Lower lobe of right lung (tissue), 2 donors: ENCODE results near the gene REV1. TPM values are rescaled to one million over a fixed set of nuclear protein-coding genes. Genes with fewer than 3 reads are reported as not detected.

ENCODE experiments used
- ATAC-seq, 2 donors: fragments of 200-7000 bp; cut with Tn5 transposase; one replicate each; pipeline ENCODE4 v1.9.1; 2020 to 2022; ENCODE audit warnings: mild to moderate bottlenecking in 2 of 2, moderate library complexity in 2 of 2
- DNase-seq: peaks from one replicate; pipeline ENCODE4 v3.0.0-alpha.2; 2020
- H3K27ac ChIP-seq: fragments of 200-600 bp; one replicate; pipeline ENCODE4 v1.8.0; 2022
- H3K27me3 ChIP-seq: fragments of 200-600 bp; one replicate; pipeline ENCODE4 v1.8.0; 2022; ENCODE audit warnings: low read depth
- H3K36me3 ChIP-seq: fragments of 200-600 bp; one replicate; pipeline ENCODE4 v1.8.0; 2022; ENCODE audit warnings: mild to moderate bottlenecking
- H3K4me1 ChIP-seq: fragments of 200-600 bp; one replicate; pipeline ENCODE4 v1.8.0; 2022
- H3K4me3 ChIP-seq: fragments of 200-600 bp; one replicate; pipeline ENCODE4 v1.8.0; 2022; ENCODE audit warnings: mild to moderate bottlenecking
- H3K9me3 ChIP-seq: fragments of 200-600 bp; one replicate; pipeline ENCODE4 v1.8.0; 2022
- CTCF ChIP-seq: fragments of 200-600 bp; IDR thresholded peaks from one replicate; pipeline ENCODE4 v1.8.0; 2022; ENCODE audit warnings: antibody characterized with exemption, mild to moderate bottlenecking
- intact Hi-C: fragments of 100-400 bp; cut with DNase I; formaldehyde crosslinking; loops from one replicate; pipeline ENCODE4 v1.11.0; 2022
- total RNA-seq: library from RNA; stranded (reverse); fragmentation: NEBNext Ultra II Directional; extraction: Animal tissue kit (Norgen Biotek cat#: 25700); gene quantifications from one replicate; pipeline ENCODE4 v1.2.1, GENCODE V29; 2021
- donor health status: DM: no; HTN: yes; CAD: no; lungs with severe emphysema.

The REV1 gene
- total RNA-seq, 1 donor from 2014 or later, result 50.7 TPM

GRCh38 chr2:99520195-99520594 is 30.4 kb upstream of the REV1 start:
- DNase-seq (no peak), ATAC-seq (no peak)
- Histone ChIP-seq H3K4me1 (no peaks in the 10 kb centered on the region), H3K36me3 (no peaks in the 10 kb centered on the region), H3K27ac (no peak overlapping the region), H3K27me3 (no peaks in the 10 kb centered on the region), H3K9me3 (no peaks in the 10 kb centered on the region), H3K4me3 (no peak overlapping the region)
- intact Hi-C loops, result no loop called here
- no peak for TF ChIP-seq CTCF

DNA sequence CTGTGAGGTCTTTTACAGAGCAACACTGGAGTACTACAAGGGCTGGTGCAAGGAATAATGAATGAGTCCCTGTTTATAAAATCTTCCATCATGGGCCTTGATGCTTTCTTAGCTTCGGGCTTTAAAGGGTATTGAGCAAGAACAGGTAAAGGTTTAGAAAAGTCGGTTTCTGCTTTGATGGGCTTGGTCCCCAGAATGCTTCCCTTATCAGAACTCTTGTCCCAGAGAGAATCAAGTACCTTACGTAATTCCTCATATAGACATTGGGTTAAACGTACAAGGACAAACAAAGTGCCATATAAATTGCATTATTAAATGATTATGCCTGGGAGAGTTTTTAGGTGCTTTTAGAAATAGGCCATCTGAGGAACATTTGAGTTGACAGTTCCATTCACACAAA is 24.5 kb upstream of the REV1 start:
- Histone ChIP-seq H3K36me3 (no peaks in the 10 kb centered on the region), H3K27ac (peak overlapping the region; percentile 78), H3K4me1 (peaks cover 14% of the 10 kb centered on the region), H3K4me3 (no peak overlapping the region), H3K27me3 (no peaks in the 10 kb centered on the region), H3K9me3 (no peaks in the 10 kb centered on the region)
- DNase-seq (no peak), ATAC-seq (peak; percentile 79 to 91)
- intact Hi-C loops, result no loop called here
- TF ChIP-seq CTCF, result no peak

GRCh38 chr2:99512181-99512591 is 22.4 kb upstream of the REV1 start:
- no peak overlapping the region for H3K27ac ChIP-seq
- intact Hi-C loops, result no loop called here
- no peaks in the 10 kb centered on the region for H3K36me3 ChIP-seq
- H3K9me3 ChIP-seq, result no peaks in the 10 kb centered on the region
- TF ChIP-seq CTCF, result no peak
- peaks cover 25% of the 10 kb centered on the region for H3K4me1 ChIP-seq
- H3K27me3 ChIP-seq, result no peaks in the 10 kb centered on the region
- DNase-seq (no peak), ATAC-seq (no peak)
- no peak overlapping the region for H3K4me3 ChIP-seq

GRCh38 chr2:99509387-99509786 is 19.6 kb upstream of the REV1 start:
- Histone ChIP-seq H3K27ac (peak overlapping the region; percentile 53), H3K27me3 (no peaks in the 10 kb centered on the region), H3K36me3 (no peaks in the 10 kb centered on the region), H3K4me3 (no peak overlapping the region), H3K9me3 (no peaks in the 10 kb centered on the region), H3K4me1 (peaks cover 25% of the 10 kb centered on the region)
- no peak for TF ChIP-seq CTCF
- intact Hi-C loops, result no loop called here
- ATAC-seq (no peak), DNase-seq (no peak)

DNA sequence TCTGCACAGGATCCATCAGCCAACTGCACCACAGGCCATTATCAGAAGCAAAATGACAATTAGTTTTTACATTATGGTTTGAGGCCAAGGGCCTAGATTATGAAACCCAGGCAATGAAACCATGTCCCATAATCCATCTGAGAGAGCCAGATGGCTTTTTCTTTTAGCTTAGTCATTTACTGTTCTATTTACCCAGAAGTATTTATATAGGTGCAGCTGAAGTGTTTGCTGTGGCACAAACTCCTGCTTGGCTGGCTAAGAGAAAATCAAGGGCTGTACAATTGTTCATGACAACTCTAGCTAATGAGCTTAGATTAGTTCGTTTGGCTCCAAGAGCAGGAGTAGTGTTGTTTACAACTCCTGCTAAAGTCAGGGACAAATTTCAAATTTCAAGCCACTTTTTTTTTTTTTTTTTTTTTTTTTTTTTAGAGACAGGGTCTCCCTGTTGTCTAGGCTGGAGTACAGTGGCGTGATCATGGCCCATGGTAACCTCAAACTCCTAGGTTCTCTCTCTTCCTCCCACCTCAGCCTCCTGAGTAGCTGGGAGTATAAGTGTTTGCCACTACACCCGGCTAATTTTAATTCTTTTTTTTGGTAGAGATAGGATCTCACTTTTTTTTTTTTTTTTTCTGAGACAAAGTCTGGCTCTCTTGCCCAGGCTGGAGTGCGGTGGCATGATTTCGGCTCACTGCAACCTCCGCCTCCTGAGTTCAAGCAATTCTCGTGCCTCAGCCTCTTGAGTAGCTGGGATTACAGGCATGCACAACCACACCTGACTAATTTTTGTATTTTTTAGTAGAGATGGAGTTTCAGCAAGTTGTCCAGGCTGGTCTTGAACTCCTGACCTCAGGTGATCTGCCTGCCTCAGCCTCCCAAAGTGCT is 18.4 kb upstream of the REV1 start:
- H3K36me3 ChIP-seq, result no peaks in the 10 kb centered on the region
- no peak for TF ChIP-seq CTCF
- intact Hi-C loops, result no loop called here
- peak overlapping the region; percentile 53 for H3K27ac ChIP-seq
- H3K9me3 ChIP-seq, result no peaks in the 10 kb centered on the region
- H3K4me1 ChIP-seq, result peaks cover 25% of the 10 kb centered on the region
- DNase-seq (peak; percentile 53), ATAC-seq (peak; percentile 91 to 93)
- no peak overlapping the region for H3K4me3 ChIP-seq
- H3K27me3 ChIP-seq, result no peaks in the 10 kb centered on the region
